Dendritic cell treated with granulocyte-macrophage colony-stimulating factor and Interleukin-4, amounts not matched to agents 40 ng/mL and 50 ng/mL, for 4 days (primary cell): ENCODE results near the gene LRP8.
A peak's percentile ranks its signal among the peaks of the same experiment; 100 is the strongest.
"Not testable (repeated sequence)": the region's sequence is repeated elsewhere in the genome, so short reads cannot be mapped to it uniquely, and the experiment has no call there.

Experiments
- H3K27ac Mint-ChIP-seq: one replicate; pipeline ENCODE4 v1.8.0; 2022; ENCODE audit warnings: mild to moderate bottlenecking, mixed read lengths
- H3K27me3 Mint-ChIP-seq: one replicate; pipeline ENCODE4 v1.8.0; 2022; ENCODE audit warnings: mild to moderate bottlenecking, mixed read lengths
- H3K36me3 Mint-ChIP-seq: one replicate; pipeline ENCODE4 v1.8.0; 2022; ENCODE audit warnings: low read depth, mixed read lengths
- H3K4me1 Mint-ChIP-seq: one replicate; pipeline ENCODE4 v1.8.0; 2022; ENCODE audit warnings: low read depth, mixed read lengths
- H3K4me3 Mint-ChIP-seq: one replicate; pipeline ENCODE4 v1.8.0; 2022; ENCODE audit warnings: mild to moderate bottlenecking, moderate library complexity, mixed read lengths
- H3K9me3 Mint-ChIP-seq: one replicate; pipeline ENCODE4 v1.8.0; 2022; ENCODE audit warnings: mixed read lengths
- intact Hi-C: fragments of 100-400 bp; cut with micrococcal nuclease; formaldehyde crosslinking; loops from one replicate; pipeline ENCODE4 v1.15.0; 2022

LRP8 gene

GRCh38 chr1:53291574-53291973 is 36.3 kb downstream of the LRP8 start:
- intact Hi-C loops = no loop called here
- Mint-ChIP-seq H3K27me3 (no peaks in the 10 kb centered on the region), H3K9me3 (no peaks in the 10 kb centered on the region), H3K27ac (peak overlapping the region; percentile 28), H3K4me1 (peaks cover 69% of the 10 kb centered on the region), H3K4me3 (no peak overlapping the region), H3K36me3 (peaks cover 46% of the 10 kb centered on the region)

GRCh38 chr1:53288790-53289429 is 39.0 kb downstream of the LRP8 start:
- Mint-ChIP-seq H3K27me3 (no peaks in the 10 kb centered on the region), H3K9me3 (no peaks in the 10 kb centered on the region), H3K36me3 (peaks cover 64% of the 10 kb centered on the region), H3K4me3 (no peak overlapping the region), H3K27ac (peak overlapping the region; percentile 9), H3K4me1 (peaks cover 55% of the 10 kb centered on the region)
- intact Hi-C loops = no loop called here

GRCh38 chr1:53288002-53288789 is 39.7 kb downstream of the LRP8 start:
- peak overlapping the region; percentile 62 for H3K27ac Mint-ChIP-seq
- H3K27me3 Mint-ChIP-seq = no peaks in the 10 kb centered on the region
- H3K4me1 Mint-ChIP-seq = peaks cover 48% of the 10 kb centered on the region
- H3K9me3 Mint-ChIP-seq = no peaks in the 10 kb centered on the region
- intact Hi-C loops = no loop called here
- no peak overlapping the region for H3K4me3 Mint-ChIP-seq
- peaks cover 64% of the 10 kb centered on the region for H3K36me3 Mint-ChIP-seq

GRCh38 chr1:53286955-53287354 is 40.9 kb downstream of the LRP8 start:
- intact Hi-C loops = no loop called here
- H3K4me1 Mint-ChIP-seq = peaks cover 40% of the 10 kb centered on the region
- H3K27ac Mint-ChIP-seq = peak overlapping the region; percentile 62
- no peaks in the 10 kb centered on the region for H3K9me3 Mint-ChIP-seq
- peaks cover 70% of the 10 kb centered on the region for H3K36me3 Mint-ChIP-seq
- H3K27me3 Mint-ChIP-seq = no peaks in the 10 kb centered on the region
- H3K4me3 Mint-ChIP-seq = no peak overlapping the region

- Mint-ChIP-seq H3K36me3 (peaks cover 73% of the 10 kb centered on the region), H3K4me3 (no peak overlapping the region), H3K27me3 (no peaks in the 10 kb centered on the region), H3K4me1 (peaks cover 35% of the 10 kb centered on the region), H3K27ac (no peak overlapping the region), H3K9me3 (no peaks in the 10 kb centered on the region)
- intact Hi-C loops = no loop called here
These were observed 41.7 kb downstream of the LRP8 start for GRCh38 chr1:53285969-53286760.

- peaks cover 29% of the 10 kb centered on the region for H3K4me1 Mint-ChIP-seq
- H3K4me3 Mint-ChIP-seq = no peak overlapping the region
- H3K36me3 Mint-ChIP-seq = peaks cover 73% of the 10 kb centered on the region
- intact Hi-C loops = no loop called here
- no peaks in the 10 kb centered on the region for H3K27me3 Mint-ChIP-seq
- H3K27ac Mint-ChIP-seq = no peak overlapping the region
- no peaks in the 10 kb centered on the region for H3K9me3 Mint-ChIP-seq
These were observed 42.3 kb downstream of the LRP8 start for GRCh38 chr1:53285546-53285945.

GRCh38 chr1:53284224-53285020 is 43.4 kb downstream of the LRP8 start:
- Mint-ChIP-seq H3K4me1 (peaks cover 20% of the 10 kb centered on the region), H3K9me3 (no peaks in the 10 kb centered on the region), H3K27me3 (no peaks in the 10 kb centered on the region), H3K36me3 (peaks cover 77% of the 10 kb centered on the region), H3K27ac (no peak overlapping the region), H3K4me3 (no peak overlapping the region)
- intact Hi-C loops = no loop called here

- intact Hi-C loops, H3K27me3 Mint-ChIP-seq, H3K27ac Mint-ChIP-seq, H3K4me3 Mint-ChIP-seq, H3K9me3 Mint-ChIP-seq: not testable (repeated sequence)
- H3K4me1 Mint-ChIP-seq = peaks cover 14% of the 10 kb centered on the region
- H3K36me3 Mint-ChIP-seq = peaks cover 71% of the 10 kb centered on the region
These were observed 44.7 kb downstream of the LRP8 start for GRCh38 chr1:53283156-53283555.

- no peaks in the 10 kb centered on the region for H3K4me1 Mint-ChIP-seq
- peaks cover 75% of the 10 kb centered on the region for H3K36me3 Mint-ChIP-seq
- no peak overlapping the region for H3K27ac Mint-ChIP-seq
These were observed 46.7 kb downstream of the LRP8 start for GRCh38 chr1:53281133-53281532.

GRCh38 chr1:53280496-53280895 is 47.4 kb downstream of the LRP8 start:
- peaks cover 78% of the 10 kb centered on the region for H3K36me3 Mint-ChIP-seq

More at GRCh38 chr1:53281133-53281532, 46.7 kb downstream of the LRP8 start:
- intact Hi-C loops = no loop called here
- H3K9me3 Mint-ChIP-seq = no peaks in the 10 kb centered on the region
- no peaks in the 10 kb centered on the region for H3K27me3 Mint-ChIP-seq
- no peak overlapping the region for H3K4me3 Mint-ChIP-seq

GRCh38 chr1:53279296-53280200 is 48.3 kb downstream of the LRP8 start:
- intact Hi-C loops = no loop called here
- Mint-ChIP-seq H3K4me3 (no peak overlapping the region), H3K36me3 (peaks cover 78% of the 10 kb centered on the region), H3K4me1 (no peaks in the 10 kb centered on the region), H3K27ac (no peak overlapping the region), H3K9me3 (no peaks in the 10 kb centered on the region), H3K27me3 (no peaks in the 10 kb centered on the region)

More at GRCh38 chr1:53280496-53280895, 47.4 kb downstream of the LRP8 start:
- H3K27ac Mint-ChIP-seq = no peak overlapping the region
- no peaks in the 10 kb centered on the region for H3K27me3 Mint-ChIP-seq
- H3K4me3 Mint-ChIP-seq = no peak overlapping the region
- intact Hi-C loops = no loop called here
- no peaks in the 10 kb centered on the region for H3K4me1 Mint-ChIP-seq
- no peaks in the 10 kb centered on the region for H3K9me3 Mint-ChIP-seq

- peaks cover 8% of the 10 kb centered on the region for H3K4me1 Mint-ChIP-seq
- H3K27ac Mint-ChIP-seq = no peak overlapping the region
- intact Hi-C loops = loop anchor here (1.0 kb wide), 1 partner anchor 115 kb away; no protein-coding TSS in a partner anchor
- H3K9me3 Mint-ChIP-seq = no peaks in the 10 kb centered on the region
- no peaks in the 10 kb centered on the region for H3K27me3 Mint-ChIP-seq
- no peak overlapping the region for H3K4me3 Mint-ChIP-seq
- peaks cover 84% of the 10 kb centered on the region for H3K36me3 Mint-ChIP-seq
These were observed 49.6 kb downstream of the LRP8 start for GRCh38 chr1:53278298-53278725.

- Mint-ChIP-seq H3K4me1 (peaks cover 8% of the 10 kb centered on the region), H3K27me3 (no peaks in the 10 kb centered on the region), H3K4me3 (no peak overlapping the region), H3K9me3 (no peaks in the 10 kb centered on the region), H3K36me3 (peaks cover 92% of the 10 kb centered on the region), H3K27ac (no peak overlapping the region)
- intact Hi-C loops = no loop called here
These were observed 50.5 kb downstream of the LRP8 start for GRCh38 chr1:53277326-53277725.
